Measurements from ENCODE around the gene DDC.

Gene DDC

GRCh38 chr7:50488379-50488778 lies 76.8 kb downstream of the DDC start:
- no peak for DNase-seq (ENCODE audit: low read depth, low spot score)
- ChIA-PET POLR2A (no interaction called here), CTCF (interaction anchor here (1.3 to 2.2 kb wide), 3 partner anchors 13 to 653 kb away, joined by 5 to 7 read pairs (median 6); no protein-coding TSS in a partner anchor)
- no peak overlapping the region for H3K4me3 ChIP-seq (ENCODE audit: low read depth, low read length)
- TF ChIP-seq CTCF (IDR thresholded peaks at IDR 0.05; ENCODE audit: insufficient read depth, low read length, missing control alignments), result no peak

GRCh38 chr7:50486512-50486911 lies 78.7 kb downstream of the DDC start:
- no peak overlapping the region for H3K4me3 ChIP-seq (ENCODE audit: low read depth, low read length)
- DNase-seq (ENCODE audit: low read depth, low spot score), result no peak
- ChIA-PET POLR2A (no interaction called here), CTCF (interaction anchor here (1.0 to 3.1 kb wide), 4 partner anchors 19 to 677 kb away, joined by 4 to 10 read pairs (median 6); no protein-coding TSS in a partner anchor)
- no peak for TF ChIP-seq CTCF (IDR thresholded peaks at IDR 0.05; ENCODE audit: insufficient read depth, low read length, missing control alignments)

DNA sequence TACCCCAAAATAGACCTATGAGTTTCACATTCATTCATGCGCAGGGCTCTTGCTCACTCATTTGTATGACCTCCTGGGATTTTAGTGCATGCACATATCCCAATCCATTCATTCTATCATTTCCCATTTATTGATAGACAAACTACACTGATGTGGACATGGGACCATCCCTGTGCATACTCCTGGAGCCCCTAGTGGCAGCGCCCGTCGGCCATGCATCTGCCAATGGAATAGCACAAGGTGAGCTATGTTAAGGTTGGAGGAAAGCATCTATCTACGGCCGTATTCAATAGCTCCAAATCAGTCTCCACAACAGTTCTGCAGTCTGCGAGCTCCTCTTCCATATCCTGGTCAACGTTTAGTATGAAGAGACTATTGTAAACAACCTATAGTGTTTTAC lies 83.3 kb downstream of the DDC start:
- H3K4me3 ChIP-seq (ENCODE audit: low read depth, low read length), result no peak overlapping the region
- DNase-seq (ENCODE audit: low read depth, low spot score), result no peak
- ChIA-PET CTCF (interaction anchor here (1.0 to 1.4 kb wide), 2 partner anchors 13 to 659 kb away, joined by 3 to 5 read pairs; no protein-coding TSS in a partner anchor), POLR2A (no interaction called here)
- no peak for TF ChIP-seq CTCF (IDR thresholded peaks at IDR 0.05; ENCODE audit: insufficient read depth, low read length, missing control alignments)

DNA sequence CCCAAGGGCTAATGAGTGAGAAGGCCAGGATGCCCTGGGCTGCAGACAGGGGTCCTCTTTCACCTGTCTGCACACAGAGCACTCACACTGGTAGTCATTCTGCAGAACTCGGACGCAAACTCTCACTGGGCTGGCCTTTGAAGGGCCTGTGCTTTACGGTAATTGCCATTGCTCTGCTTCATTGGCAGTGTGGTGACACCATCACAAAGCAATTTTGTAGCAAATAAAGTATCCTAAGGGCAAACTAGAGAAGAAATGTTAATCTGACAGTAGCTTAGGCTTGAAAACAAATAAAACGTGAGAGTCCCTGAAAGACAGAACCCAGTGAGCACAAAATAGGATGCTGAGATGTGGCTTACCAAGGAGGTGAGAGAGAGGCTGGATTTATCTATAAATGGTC lies 84.4 kb downstream of the DDC start:
- no peak for DNase-seq (ENCODE audit: low read depth, low spot score)
- H3K4me3 ChIP-seq (ENCODE audit: low read depth, low read length), result no peak overlapping the region
- CTCF ChIA-PET, result interaction anchor here (1.4 to 2.1 kb wide), 2 partner anchors 13 to 660 kb away, joined by 5 to 7 read pairs; no protein-coding TSS in a partner anchor
- no peak for TF ChIP-seq CTCF (IDR thresholded peaks at IDR 0.05; ENCODE audit: insufficient read depth, low read length, missing control alignments)
- POLR2A ChIA-PET, result no interaction called here

- POLR2A ChIA-PET, result no interaction called here
- CTCF ChIA-PET, result interaction anchor here (0.9 to 2.1 kb wide), 2 partner anchors 12 to 661 kb away, joined by 4 to 7 read pairs; no protein-coding TSS in a partner anchor
- no peak overlapping the region for H3K4me3 ChIP-seq (ENCODE audit: low read depth, low read length)
- TF ChIP-seq CTCF (IDR thresholded peaks at IDR 0.05; ENCODE audit: insufficient read depth, low read length, missing control alignments), result no peak
- DNase-seq (ENCODE audit: low read depth, low spot score), result no peak
Observed at GRCh38 chr7:50479743-50480517, 85.3 kb downstream of the DDC start.

- TF ChIP-seq CTCF (IDR thresholded peaks at IDR 0.05; ENCODE audit: insufficient read depth, low read length, missing control alignments), result no peak
- no peak for DNase-seq (ENCODE audit: low read depth, low spot score)
- ChIA-PET POLR2A (no interaction called here), CTCF (interaction anchor here (0.8 to 1.8 kb wide), 2 partner anchors 9 to 663 kb away, joined by 8 to 14 read pairs; no protein-coding TSS in a partner anchor)
- H3K4me3 ChIP-seq (ENCODE audit: low read depth, low read length), result no peak overlapping the region
Observed at GRCh38 chr7:50477640-50478039, 87.6 kb downstream of the DDC start.
